Chondrocyte (in vitro differentiated cells): Measurements from ENCODE around the gene ARHGAP44. TPM values are rescaled to one million over a fixed set of nuclear protein-coding genes. Genes with fewer than 3 reads are reported as not detected.

Experiments
- DNase-seq: peaks from one replicate; pipeline ENCODE4 v3.0.0; 2021; ENCODE audit warnings: mixed read lengths, low spot score
- H3K27ac Mint-ChIP-seq: one replicate; pipeline ENCODE4 v1.8.0; 2021; ENCODE audit warnings: mild to moderate bottlenecking, moderate library complexity, mixed read lengths; ENCODE audit not compliant: unreplicated experiment
- H3K27me3 Mint-ChIP-seq: 2 replicates; pipeline ENCODE4 v1.8.0; 2021; ENCODE audit warnings: low read depth, mixed read lengths
- H3K36me3 Mint-ChIP-seq: 2 replicates; pipeline ENCODE4 v1.8.0; 2021; ENCODE audit warnings: low read depth, mixed read lengths
- H3K4me1 Mint-ChIP-seq: 2 replicates; pipeline ENCODE4 v1.8.0; 2021; ENCODE audit warnings: low read depth, mild to moderate bottlenecking, mixed read lengths
- H3K4me3 Mint-ChIP-seq: one replicate; pipeline ENCODE4 v1.8.0; 2021; ENCODE audit warnings: mild to moderate bottlenecking, moderate library complexity, mixed read lengths; ENCODE audit not compliant: unreplicated experiment
- H3K9me3 Mint-ChIP-seq: 2 replicates; pipeline ENCODE4 v1.8.0; 2021; ENCODE audit warnings: low read depth, mixed read lengths
- CTCF ChIP-seq: fragments of 200-600 bp; sonication (generic); IDR thresholded peaks from 2 replicates; pipeline ENCODE4 v1.5.0; 2021; ENCODE audit warnings: antibody characterized with exemption, mild to moderate bottlenecking, moderate library complexity
- total RNA-seq: library from RNA; stranded (reverse); gene quantifications from 3 replicates; pipeline ENCODE4 v1.2.1, GENCODE V29; 2021

ARHGAP44 gene
- total RNA-seq, 1 donor from 2014 or later: 5.7 TPM

- Mint-ChIP-seq H3K4me3 (no peak overlapping the region), H3K36me3 (peaks cover 37% of the 10 kb centered on the region), H3K9me3 (no peaks in the 10 kb centered on the region), H3K27me3 (no peaks in the 10 kb centered on the region), H3K27ac (no peak overlapping the region), H3K4me1 (no peaks in the 10 kb centered on the region)
- TF ChIP-seq CTCF: no peak
- no peak for DNase-seq
Measured at GRCh38 chr17:12998461-12998860, 209.2 kb downstream of the ARHGAP44 start.

- H3K9me3 Mint-ChIP-seq: no peaks in the 10 kb centered on the region
- no peaks in the 10 kb centered on the region for H3K4me1 Mint-ChIP-seq
- DNase-seq: no peak
- H3K27ac Mint-ChIP-seq: no peak overlapping the region
- no peak overlapping the region for H3K4me3 Mint-ChIP-seq
- TF ChIP-seq CTCF: no peak
- no peaks in the 10 kb centered on the region for H3K27me3 Mint-ChIP-seq
- peaks cover 38% of the 10 kb centered on the region for H3K36me3 Mint-ChIP-seq
Measured at GRCh38 chr17:12998874-12999273, 209.6 kb downstream of the ARHGAP44 start.

- Mint-ChIP-seq H3K4me1 (no peaks in the 10 kb centered on the region), H3K27me3 (no peaks in the 10 kb centered on the region), H3K36me3 (peaks cover 26% of the 10 kb centered on the region), H3K4me3 (no peak overlapping the region), H3K9me3 (no peaks in the 10 kb centered on the region), H3K27ac (no peak overlapping the region)
- no peak for TF ChIP-seq CTCF
- no peak for DNase-seq
Measured at GRCh38 chr17:13000561-13000960, 211.3 kb downstream of the ARHGAP44 start.

- H3K4me3 Mint-ChIP-seq: no peak overlapping the region
- no peak for TF ChIP-seq CTCF
- H3K9me3 Mint-ChIP-seq: no peaks in the 10 kb centered on the region
- H3K27ac Mint-ChIP-seq: no peak overlapping the region
- H3K36me3 Mint-ChIP-seq: peaks cover 17% of the 10 kb centered on the region
- no peak for DNase-seq
- H3K27me3 Mint-ChIP-seq: no peaks in the 10 kb centered on the region
- H3K4me1 Mint-ChIP-seq: no peaks in the 10 kb centered on the region
Measured at GRCh38 chr17:13001991-13002615, 212.8 kb downstream of the ARHGAP44 start.

GRCh38 chr17:13002761-13003453 is 213.6 kb downstream of the ARHGAP44 start:
- no peaks in the 10 kb centered on the region for H3K9me3 Mint-ChIP-seq
- H3K4me1 Mint-ChIP-seq: no peaks in the 10 kb centered on the region
- H3K36me3 Mint-ChIP-seq: peaks cover 11% of the 10 kb centered on the region
- H3K4me3 Mint-ChIP-seq: no peak overlapping the region
- no peak overlapping the region for H3K27ac Mint-ChIP-seq
- TF ChIP-seq CTCF: peak; percentile 96
- DNase-seq: no peak
- H3K27me3 Mint-ChIP-seq: no peaks in the 10 kb centered on the region
